ENCODE data around the gene C1QTNF8. TPM values are rescaled to one million over a fixed set of nuclear protein-coding genes. Genes with fewer than 3 reads are reported as not detected.

Gene C1QTNF8
- total and polyA plus RNA-seq, 7 experiments from 2014 or later, result not detected

- no peaks in the 10 kb centered on the region for H3K9me3 ChIP-seq (ENCODE audit: control insufficient read depth in 2 of 3, low read length in 3 of 3)
- no peak for ATAC-seq
- no peak for DNase-seq
- no peak overlapping the region for H3K27ac ChIP-seq (ENCODE audit: low read depth, low read length)
- no peaks in the 10 kb centered on the region for H3K27me3 ChIP-seq (ENCODE audit: control insufficient read depth in 2 of 2, insufficient read depth in 2 of 2, low read length in 2 of 2)
- H3K36me3 Mint-ChIP-seq, result no peaks in the 10 kb centered on the region
- H3K9me3 Mint-ChIP-seq, result no peaks in the 10 kb centered on the region
- ChIA-PET POLR2A (no interaction called here), CTCF (no interaction called here)
- intact Hi-C loops (cut with micrococcal nuclease), result no loop called here
- no peaks in the 10 kb centered on the region for H3K27me3 Mint-ChIP-seq
- no peak overlapping the region for H3K4me3 ChIP-seq (ENCODE audit: low read length)
- no peak overlapping the region for H3K27ac Mint-ChIP-seq
- H3K4me1 Mint-ChIP-seq, result peaks cover 0 to 1% (median 0%) of the 10 kb centered on the region in 7 donors
- no peak overlapping the region for H3K4me3 Mint-ChIP-seq
- no peaks in the 10 kb centered on the region for H3K4me1 ChIP-seq (ENCODE audit: control insufficient read depth in 2 of 2, insufficient read depth in 2 of 2, low read length in 2 of 2)
- no peaks in the 10 kb centered on the region for H3K36me3 ChIP-seq (ENCODE audit: control insufficient read depth in 2 of 3, insufficient read depth in 3 of 3, low read length in 3 of 3)
These were observed 25.8 kb upstream of the C1QTNF8 start for GRCh38 chr16:1121601-1122397.

DNA sequence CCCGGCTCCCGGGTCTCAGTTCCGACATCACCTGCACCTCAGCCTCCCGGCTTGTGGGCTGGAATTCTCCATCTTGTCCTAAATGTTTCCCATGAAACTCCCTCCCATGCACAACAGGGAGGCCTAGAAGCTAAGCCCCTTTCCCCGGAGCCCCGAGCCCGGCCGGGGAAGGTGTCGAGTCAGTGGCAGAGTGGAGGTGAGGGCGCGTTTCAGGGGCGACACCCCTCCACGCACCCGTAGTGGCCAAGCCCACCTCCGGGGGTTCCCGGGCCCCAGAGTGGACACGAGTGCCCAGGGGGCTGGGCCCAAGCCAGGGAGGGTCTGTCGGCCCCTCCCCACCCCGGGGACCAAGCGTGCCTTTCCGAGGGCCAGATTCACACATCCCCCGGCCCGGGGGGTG is 25.0 kb upstream of the C1QTNF8 start:
- no peaks in the 10 kb centered on the region for H3K36me3 ChIP-seq (ENCODE audit: control insufficient read depth in 2 of 3, insufficient read depth in 3 of 3, low read length in 3 of 3)
- ChIA-PET POLR2A (no interaction called here), CTCF (no interaction called here)
- no peaks in the 10 kb centered on the region for H3K9me3 ChIP-seq (ENCODE audit: control insufficient read depth in 2 of 3, low read length in 3 of 3)
- Mint-ChIP-seq H3K36me3 (no peaks in the 10 kb centered on the region), H3K27me3 (no peaks in the 10 kb centered on the region), H3K4me3 (no peak overlapping the region), H3K27ac (no peak overlapping the region), H3K4me1 (no peaks in the 10 kb centered on the region), H3K9me3 (no peaks in the 10 kb centered on the region)
- ATAC-seq (no peak), DNase-seq (no peak)
- intact Hi-C loops (cut with micrococcal nuclease), result no loop called here
- H3K27me3 ChIP-seq (ENCODE audit: control insufficient read depth in 2 of 2, insufficient read depth in 2 of 2, low read length in 2 of 2), result no peaks in the 10 kb centered on the region
- H3K4me3 ChIP-seq (ENCODE audit: low read length), result no peak overlapping the region
- H3K27ac ChIP-seq (ENCODE audit: low read depth, low read length), result no peak overlapping the region
- H3K4me1 ChIP-seq (ENCODE audit: control insufficient read depth in 2 of 2, insufficient read depth in 2 of 2, low read length in 2 of 2), result no peaks in the 10 kb centered on the region

GRCh38 chr16:1120577-1120941 is 24.5 kb upstream of the C1QTNF8 start:
- Histone ChIP-seq H3K27me3 (ENCODE audit: control insufficient read depth in 2 of 2, insufficient read depth in 2 of 2, low read length in 2 of 2) (no peaks in the 10 kb centered on the region), H3K27ac (ENCODE audit: low read depth, low read length) (no peak overlapping the region), H3K4me3 (ENCODE audit: low read length) (no peak overlapping the region), H3K4me1 (ENCODE audit: control insufficient read depth in 2 of 2, insufficient read depth in 2 of 2, low read length in 2 of 2) (no peaks in the 10 kb centered on the region), H3K36me3 (ENCODE audit: control insufficient read depth in 2 of 3, insufficient read depth in 3 of 3, low read length in 3 of 3) (no peaks in the 10 kb centered on the region), H3K9me3 (ENCODE audit: control insufficient read depth in 2 of 3, low read length in 3 of 3) (no peaks in the 10 kb centered on the region)
- Mint-ChIP-seq H3K4me3 (no peak overlapping the region), H3K27me3 (no peaks in the 10 kb centered on the region), H3K4me1 (no peaks in the 10 kb centered on the region), H3K27ac (no peak overlapping the region), H3K9me3 (no peaks in the 10 kb centered on the region), H3K36me3 (no peaks in the 10 kb centered on the region)
- ATAC-seq (no peak), DNase-seq (no peak)
- POLR2A ChIA-PET, result no interaction called here
- CTCF ChIA-PET, result no interaction called here
- intact Hi-C loops (cut with micrococcal nuclease), result no loop called here

GRCh38 chr16:1119766-1120576 is 23.9 kb upstream of the C1QTNF8 start:
- intact Hi-C loops (cut with micrococcal nuclease), result no loop called here
- ChIA-PET POLR2A (no interaction called here), CTCF (no interaction called here)
- ATAC-seq (no peak), DNase-seq (no peak)
- Mint-ChIP-seq H3K9me3 (no peaks in the 10 kb centered on the region), H3K27me3 (no peaks in the 10 kb centered on the region), H3K27ac (no peak overlapping the region), H3K4me3 (no peak overlapping the region), H3K4me1 (no peaks in the 10 kb centered on the region), H3K36me3 (no peaks in the 10 kb centered on the region)
- H3K9me3 ChIP-seq (ENCODE audit: control insufficient read depth in 2 of 3, low read length in 3 of 3), result no peaks in the 10 kb centered on the region
- H3K4me3 ChIP-seq (ENCODE audit: low read length), result no peak overlapping the region
- H3K4me1 ChIP-seq (ENCODE audit: control insufficient read depth in 2 of 2, insufficient read depth in 2 of 2, low read length in 2 of 2), result no peaks in the 10 kb centered on the region
- H3K36me3 ChIP-seq (ENCODE audit: control insufficient read depth in 2 of 3, insufficient read depth in 3 of 3, low read length in 3 of 3), result no peaks in the 10 kb centered on the region
- no peak overlapping the region for H3K27ac ChIP-seq (ENCODE audit: low read depth, low read length)
- H3K27me3 ChIP-seq (ENCODE audit: control insufficient read depth in 2 of 2, insufficient read depth in 2 of 2, low read length in 2 of 2), result no peaks in the 10 kb centered on the region

- no peaks in the 10 kb centered on the region for H3K36me3 Mint-ChIP-seq
- DNase-seq (no peak), ATAC-seq (no peak)
- Histone ChIP-seq H3K4me1 (ENCODE audit: control insufficient read depth in 2 of 2, insufficient read depth in 2 of 2, low read length in 2 of 2) (no peaks in the 10 kb centered on the region), H3K36me3 (ENCODE audit: control insufficient read depth in 2 of 3, insufficient read depth in 3 of 3, low read length in 3 of 3) (no peaks in the 10 kb centered on the region), H3K27me3 (ENCODE audit: control insufficient read depth in 2 of 2, insufficient read depth in 2 of 2, low read length in 2 of 2) (no peaks in the 10 kb centered on the region), H3K4me3 (ENCODE audit: low read length) (no peak overlapping the region), H3K9me3 (ENCODE audit: control insufficient read depth in 2 of 3, low read length in 3 of 3) (no peaks in the 10 kb centered on the region), H3K27ac (ENCODE audit: low read depth, low read length) (no peak overlapping the region)
- H3K4me3 Mint-ChIP-seq, result no peak overlapping the region
- H3K27me3 Mint-ChIP-seq, result no peaks in the 10 kb centered on the region
- H3K9me3 Mint-ChIP-seq, result no peaks in the 10 kb centered on the region
- ChIA-PET POLR2A (no interaction called here), CTCF (no interaction called here)
- no peaks in the 10 kb centered on the region for H3K4me1 Mint-ChIP-seq
- intact Hi-C loops (cut with micrococcal nuclease), result no loop called here
- H3K27ac Mint-ChIP-seq, result no peak overlapping the region
These were observed 23.1 kb upstream of the C1QTNF8 start for GRCh38 chr16:1119129-1119528.

GRCh38 chr16:1117926-1118325 is 21.9 kb upstream of the C1QTNF8 start:
- Mint-ChIP-seq H3K4me1 (no peaks in the 10 kb centered on the region), H3K4me3 (no peak overlapping the region), H3K9me3 (no peaks in the 10 kb centered on the region), H3K36me3 (no peaks in the 10 kb centered on the region), H3K27ac (no peak overlapping the region), H3K27me3 (no peaks in the 10 kb centered on the region)
- DNase-seq (no peak), ATAC-seq (no peak)
- Histone ChIP-seq H3K36me3 (ENCODE audit: control insufficient read depth in 2 of 3, insufficient read depth in 3 of 3, low read length in 3 of 3) (no peaks in the 10 kb centered on the region), H3K9me3 (ENCODE audit: control insufficient read depth in 2 of 3, low read length in 3 of 3) (no peaks in the 10 kb centered on the region), H3K4me3 (ENCODE audit: low read length) (no peak overlapping the region), H3K27me3 (ENCODE audit: control insufficient read depth in 2 of 2, insufficient read depth in 2 of 2, low read length in 2 of 2) (no peaks in the 10 kb centered on the region), H3K4me1 (ENCODE audit: control insufficient read depth in 2 of 2, insufficient read depth in 2 of 2, low read length in 2 of 2) (no peaks in the 10 kb centered on the region), H3K27ac (ENCODE audit: low read depth, low read length) (no peak overlapping the region)
- ChIA-PET POLR2A (no interaction called here), CTCF (no interaction called here)
- intact Hi-C loops (cut with micrococcal nuclease), result no loop called here
